ENCODE data around the gene PRXL2A. TPM values are rescaled to one million over a fixed set of nuclear protein-coding genes. Genes with fewer than 3 reads are reported as not detected.

Gene PRXL2A
- total RNA-seq, 1 experiment from 2014 or later = 47.1 TPM

GRCh38 chr10:80400136-80400804, 8.1 kb upstream of the PRXL2A start:
- Mint-ChIP-seq H3K4me1 (peaks cover 0 to 2% of the 10 kb centered on the region in 2 experiments; a peak in 1 of 4 replicates), H3K27ac (no peak overlapping the region), H3K9me3 (no peaks in the 10 kb centered on the region), H3K4me3 (no peak overlapping the region), H3K36me3 (ENCODE audit: insufficient read depth in 1 of 3, low read depth in 3 of 3) (no peaks in the 10 kb centered on the region), H3K27me3 (ENCODE audit: low read depth) (peaks cover 15% of the 10 kb centered on the region)
- no peak overlapping the region for H4K91ac ChIP-seq (ENCODE audit: insufficient read length, low read depth, low read length)
- no peak overlapping the region for H2BK20ac ChIP-seq (ENCODE audit: low read depth, low read length, poor library complexity, severe bottlenecking)
- H3K4me1 ChIP-seq (ENCODE audit: insufficient read depth, low read length) = no peaks in the 10 kb centered on the region
- H2BK15ac ChIP-seq (ENCODE audit: low read depth, low read length) = no peak overlapping the region
- H4K5ac ChIP-seq (ENCODE audit: insufficient read length, low read depth, low read length) = no peak overlapping the region
- no peak overlapping the region for H3K27ac ChIP-seq (ENCODE audit: insufficient read length, low read depth, low read length)
- no peak overlapping the region for H3K4ac ChIP-seq (ENCODE audit: low read depth, low read length)
- H2BK5ac ChIP-seq (ENCODE audit: insufficient read length, low read length) = no peak overlapping the region
- H3K4me2 ChIP-seq (ENCODE audit: insufficient read depth, insufficient read length, low read length) = no peak overlapping the region
- H3K9ac ChIP-seq (ENCODE audit: extremely low read depth, insufficient read length, low read length) = no peak overlapping the region
- no peaks in the 10 kb centered on the region for H3K79me1 ChIP-seq (ENCODE audit: insufficient read depth, low read depth, low read length, poor library complexity, severe bottlenecking)
- no peak overlapping the region for H2AFZ ChIP-seq (ENCODE audit: low read length)
- no peak for DNase-seq
- no peaks in the 10 kb centered on the region for H3K27me3 ChIP-seq (ENCODE audit: insufficient read depth, low read length)
- H3K23ac ChIP-seq (ENCODE audit: insufficient read length, low read depth, low read length) = no peak overlapping the region
- no peak for TF ChIP-seq CTCF (conservative IDR thresholded peaks at IDR 0.05)
- no peak overlapping the region for H3K14ac ChIP-seq (ENCODE audit: insufficient read depth, low read length)
- WGBS (ENCODE audit: extremely low coverage, insufficient read length, low lambda C conversion rate) = no CpG with 5 or more reads among the region's 8 CpGs
- no peaks in the 10 kb centered on the region for H3K79me2 ChIP-seq (ENCODE audit: insufficient read depth, low read length)
- no peak overlapping the region for H3K56ac ChIP-seq (ENCODE audit: insufficient read length, low read depth, low read length)
- H3K9me3 ChIP-seq (ENCODE audit: control insufficient read depth, low read depth, low read length) = no peaks in the 10 kb centered on the region
- no peaks in the 10 kb centered on the region for H3K23me2 ChIP-seq (ENCODE audit: insufficient read length, low read depth, low read length, poor library complexity, severe bottlenecking)
- H3K18ac ChIP-seq (ENCODE audit: insufficient read length, low read depth, low read length) = no peak overlapping the region
- H4K20me1 ChIP-seq (ENCODE audit: control insufficient read depth, insufficient read depth, insufficient read length) = no peaks in the 10 kb centered on the region
- H2BK12ac ChIP-seq (ENCODE audit: insufficient read length, low read depth, low read length) = no peak overlapping the region
- no peak overlapping the region for H4K8ac ChIP-seq (replicated peaks; ENCODE audit: insufficient read length, low read depth, low read length)
- H2BK120ac ChIP-seq (ENCODE audit: low read depth, low read length, poor library complexity, severe bottlenecking) = no peak overlapping the region
- H3T11ph ChIP-seq (ENCODE audit: low read length) = no peak overlapping the region
- no peak overlapping the region for H2AK5ac ChIP-seq (ENCODE audit: insufficient read length, low read length)
